Keratinocyte (primary cell): ENCODE measurements around the gene PLXNB3. TPM values are rescaled to one million over a fixed set of nuclear protein-coding genes. Genes with fewer than 3 reads are reported as not detected.
"Not testable (repeated sequence)": the region's sequence is repeated elsewhere in the genome, so short reads cannot be mapped to it uniquely, and the experiment has no call there.

Experiments
- DNase-seq: peaks from one replicate; pipeline ENCODE4 v3.0.0-alpha.2; 2011; ENCODE audit warnings: low read depth, missing footprints, low spot score
- FAIRE-seq: peaks from 2 replicates; lab custom pipeline; 2011; peaks lifted over from hg19 to GRCh38; lab: Jason Lieb, UNC
- H2AFZ ChIP-seq: 2 replicates; pipeline ENCODE4 v1.6.0; 2012; ENCODE audit warnings: low read length, control low read depth, inconsistent platforms; ENCODE audit not compliant: control insufficient read depth
- H3K27ac ChIP-seq: 2 replicates; pipeline ENCODE4 v1.5.1; 2011; ENCODE audit warnings: low read length; ENCODE audit not compliant: control insufficient read depth, insufficient read depth
- H3K27me3 ChIP-seq: 3 replicates; pipeline ENCODE4 v1.6.0; 2011; ENCODE audit warnings: low read length; ENCODE audit not compliant: control insufficient read depth, insufficient read depth; ENCODE audit errors: extremely low read depth
- H3K36me3 ChIP-seq, 2 experiments: 2 replicates in 1 of 2; 3 replicates in 1 of 2; pipeline ENCODE4 v1.5.1; 2011; ENCODE audit warnings: low read length in 2 of 2, mild to moderate bottlenecking in 1 of 2; ENCODE audit not compliant: control insufficient read depth in 2 of 2, insufficient read depth in 2 of 2; ENCODE audit errors: extremely low read depth in 1 of 2
- H3K4me1 ChIP-seq: 3 replicates; pipeline ENCODE4 v1.5.1; 2011; ENCODE audit warnings: low read length; ENCODE audit not compliant: control insufficient read depth, insufficient read depth; ENCODE audit errors: extremely low read depth
- H3K4me2 ChIP-seq: 3 replicates; pipeline ENCODE4 v1.6.0; 2011; ENCODE audit warnings: low read depth, low read length; ENCODE audit not compliant: control insufficient read depth, insufficient read depth; ENCODE audit errors: extremely low read depth
- H3K4me3 ChIP-seq, 3 experiments: fragments of 200-600 bp in 1 of 3; sonication (generic) in 1 of 3; 2 replicates in 2 of 3; 3 replicates in 1 of 3; pipeline ENCODE4 v1.5.1; 2011 to 2016; ENCODE audit warnings: low read length in 3 of 3, mild to moderate bottlenecking in 3 of 3, control low read depth in 2 of 3, inconsistent platforms in 1 of 3, low read depth in 1 of 3, mixed read lengths in 1 of 3, mixed run types in 1 of 3, moderate library complexity in 1 of 3; ENCODE audit not compliant: control insufficient read depth in 2 of 3, insufficient read depth in 2 of 3; ENCODE audit errors: extremely low read depth in 1 of 3
- H3K79me2 ChIP-seq: 2 replicates; pipeline ENCODE4 v1.6.0; 2012; ENCODE audit warnings: low read length; ENCODE audit not compliant: control insufficient read depth, insufficient read depth
- H3K9ac ChIP-seq: 3 replicates; pipeline ENCODE4 v1.6.0; 2011; ENCODE audit warnings: low read length; ENCODE audit not compliant: control insufficient read depth, insufficient read depth; ENCODE audit errors: extremely low read depth
- H3K9me1 ChIP-seq: 3 replicates; pipeline ENCODE4 v1.6.0; 2011; ENCODE audit warnings: low read length; ENCODE audit not compliant: control insufficient read depth, insufficient read depth; ENCODE audit errors: extremely low read depth
- H3K9me3 ChIP-seq: 2 replicates; pipeline ENCODE4 v1.5.1; 2012; ENCODE audit warnings: low read depth, low read length; ENCODE audit not compliant: control insufficient read depth
- H4K20me1 ChIP-seq: 3 replicates; pipeline ENCODE4 v1.6.0; 2011; ENCODE audit warnings: low read length; ENCODE audit not compliant: control insufficient read depth, insufficient read depth; ENCODE audit errors: extremely low read depth
- CTCF ChIP-seq, 3 experiments: IDR thresholded peaks in 1 of 3; conservative IDR thresholded peaks in 1 of 3; optimal IDR thresholded peaks in 1 of 3; 2 replicates in 2 of 3; 3 replicates in 1 of 3; pipeline versions ENCODE3 to v1.5.1; 2011; ENCODE audit warnings: low read length in 3 of 3, mild to moderate bottlenecking in 3 of 3, moderate library complexity in 2 of 3, control low read depth in 1 of 3, inconsistent platforms in 1 of 3; ENCODE audit not compliant: insufficient read depth in 2 of 3; ENCODE audit errors: extremely low read depth in 1 of 3
- EZH2 ChIP-seq: IDR thresholded peaks from one replicate; pipeline ENCODE4 v1.6.1; 2012; ENCODE audit warnings: inconsistent platforms, mild to moderate bottlenecking, low read length, moderate library complexity
- dilution Hi-C: fragments of 300-500 bp; cut with MboI; formaldehyde crosslinking; loops from one replicate; pipeline ENCODE4 v1.7.0; 2020; ENCODE audit warnings: low sequenced_read_pairs; ENCODE audit not compliant: extremely low pct_ligation_motif_present
- polyA plus RNA-seq, 5 experiments: library from polyadenylated mRNA; depleted of rRNA in 3 of 5; stranded (reverse) in 3 of 5; stranded (forward) in 1 of 5; unstranded in 1 of 5; fragments of >200 nt; gene quantifications; 1 replicate in 1 of 5; 2 replicates in 3 of 5; 3 replicates in 1 of 5; pipeline versions ENCODE4 v1.2.1 to v1.2.3, GENCODE V29; 2011 to 2012; ENCODE audit warnings: missing spikeins in 2 of 5, low read depth in 1 of 5, low replicate concordance in 1 of 5

PLXNB3 gene
- polyA plus RNA-seq, 1 donor (not counting 4 experiments of a cell fraction or from before 2014, with no cell fraction given) = 7.2 TPM

GRCh38 chrX:153746359-153746758 is 17.7 kb upstream of the PLXNB3 start:
- TF ChIP-seq CTCF (optimal IDR thresholded peaks at IDR 0.05 in 1 of 3, IDR thresholded peaks at IDR 0.05 in 1 of 3, conservative IDR thresholded peaks at IDR 0.05 in 1 of 3; ENCODE audit: extremely low read depth in 1 of 3, insufficient read depth in 2 of 3, low read length in 3 of 3) (no peak), EZH2 (no peak)
- H3K36me3 ChIP-seq = no peaks in the 10 kb centered on the region

GRCh38 chrX:153746991-153747390 is 17.1 kb upstream of the PLXNB3 start:
- H3K79me2 ChIP-seq, H2AFZ ChIP-seq, H3K4me2 ChIP-seq, dilution Hi-C loops, H4K20me1 ChIP-seq, H3K9ac ChIP-seq, H3K27ac ChIP-seq, H3K36me3 ChIP-seq, H3K4me1 ChIP-seq, H3K27me3 ChIP-seq, H3K9me3 ChIP-seq, FAIRE-seq, H3K4me3 ChIP-seq, H3K9me1 ChIP-seq, DNase-seq: not testable (repeated sequence)

More at GRCh38 chrX:153746359-153746758, 17.7 kb upstream of the PLXNB3 start:
- no peak overlapping the region for H3K4me2 ChIP-seq
- H3K27ac ChIP-seq = no peak overlapping the region
- H3K79me2 ChIP-seq = no peaks in the 10 kb centered on the region
- no peaks in the 10 kb centered on the region for H4K20me1 ChIP-seq
- no peaks in the 10 kb centered on the region for H3K9me3 ChIP-seq
- no peak overlapping the region for H3K4me3 ChIP-seq
- DNase-seq = no peak
- no peak for FAIRE-seq
- no peak overlapping the region for H3K9ac ChIP-seq
- dilution Hi-C loops = no loop called here
- H3K9me1 ChIP-seq = no peaks in the 10 kb centered on the region
- H3K27me3 ChIP-seq = no peaks in the 10 kb centered on the region
- H3K4me1 ChIP-seq = peaks cover 4% of the 10 kb centered on the region
- no peak overlapping the region for H2AFZ ChIP-seq

- dilution Hi-C loops, FAIRE-seq, DNase-seq, H2AFZ ChIP-seq, H3K9me1 ChIP-seq, H3K36me3 ChIP-seq, H4K20me1 ChIP-seq, H3K27ac ChIP-seq, H3K9me3 ChIP-seq, H3K4me3 ChIP-seq, H3K79me2 ChIP-seq, H3K27me3 ChIP-seq, H3K4me2 ChIP-seq, H3K9ac ChIP-seq, H3K4me1 ChIP-seq: not testable (repeated sequence)
Measured at GRCh38 chrX:153749017-153749416, 15.0 kb upstream of the PLXNB3 start.
